ENCODE data around the gene CD93. TPM values are rescaled to one million over a fixed set of nuclear protein-coding genes. Genes with fewer than 3 reads are reported as not detected.

CD93 gene
- total RNA-seq = under 1 TPM in 1 of 2 experiments, not detected in 1; 0.05 TPM

- CTCF ChIA-PET = no interaction called here
- Mint-ChIP-seq H3K27me3 (ENCODE audit: low read depth) (peaks cover 6% of the 10 kb centered on the region), H3K27ac (no peak within 1 kb of the TSS), H3K36me3 (ENCODE audit: low read depth) (no peaks in the 10 kb centered on the region), H3K9me3 (no peaks in the 10 kb centered on the region), H3K4me1 (ENCODE audit: low read depth) (peaks cover 3% of the 10 kb centered on the region), H3K4me3 (no peak within 1 kb of the TSS)
- DNase-seq = peak; percentile 36
- intact Hi-C loops (cut with micrococcal nuclease) = no loop called here
Measured at GRCh38 chr20:23086056-23086566, at the start of gene CD93. Gene CD93 (minus strand): TSS chr20:23086324. CDS start chr20:23086192, 132 bp downstream.

GRCh38 chr20:23133560-23133998, 47.5 kb upstream of the CD93 start:
- H3K4me3 Mint-ChIP-seq = no peak overlapping the region
- no peak overlapping the region for H3K27ac Mint-ChIP-seq
- intact Hi-C loops (cut with micrococcal nuclease) = no loop called here
- no peaks in the 10 kb centered on the region for H3K4me1 Mint-ChIP-seq (ENCODE audit: low read depth)
- CTCF ChIA-PET = interaction anchor here (1.1 kb wide), 1 partner anchor 443 kb away, joined by 3 read pairs; no protein-coding TSS in a partner anchor
- H3K27me3 Mint-ChIP-seq (ENCODE audit: low read depth) = peaks cover 2% of the 10 kb centered on the region
- no peak for DNase-seq
- no peaks in the 10 kb centered on the region for H3K9me3 Mint-ChIP-seq
- no peaks in the 10 kb centered on the region for H3K36me3 Mint-ChIP-seq (ENCODE audit: low read depth)

GRCh38 chr20:23132930-23133559, 46.9 kb upstream of the CD93 start:
- Mint-ChIP-seq H3K9me3 (no peaks in the 10 kb centered on the region), H3K27me3 (ENCODE audit: low read depth) (peaks cover 2% of the 10 kb centered on the region), H3K27ac (no peak overlapping the region), H3K4me1 (ENCODE audit: low read depth) (no peaks in the 10 kb centered on the region), H3K36me3 (ENCODE audit: low read depth) (no peaks in the 10 kb centered on the region), H3K4me3 (no peak overlapping the region)
- intact Hi-C loops (cut with micrococcal nuclease) = no loop called here
- CTCF ChIA-PET = interaction anchor here (1.1 kb wide), 1 partner anchor 443 kb away, joined by 3 read pairs; no protein-coding TSS in a partner anchor
- no peak for DNase-seq

- no peaks in the 10 kb centered on the region for H3K4me1 Mint-ChIP-seq (ENCODE audit: low read depth)
- intact Hi-C loops (cut with micrococcal nuclease) = no loop called here
- no peaks in the 10 kb centered on the region for H3K9me3 Mint-ChIP-seq
- H3K36me3 Mint-ChIP-seq (ENCODE audit: low read depth) = no peaks in the 10 kb centered on the region
- CTCF ChIA-PET = interaction anchor here (1.1 kb wide), 1 partner anchor 442 kb away, joined by 3 read pairs; no protein-coding TSS in a partner anchor
- no peak for DNase-seq
- no peak overlapping the region for H3K4me3 Mint-ChIP-seq
- peaks cover 2% of the 10 kb centered on the region for H3K27me3 Mint-ChIP-seq (ENCODE audit: low read depth)
- H3K27ac Mint-ChIP-seq = no peak overlapping the region
Measured at GRCh38 chr20:23132293-23132929, 46.3 kb upstream of the CD93 start.

GRCh38 chr20:23131766-23132165, 45.6 kb upstream of the CD93 start:
- DNase-seq = no peak
- intact Hi-C loops (cut with micrococcal nuclease) = no loop called here
- no peak overlapping the region for H3K27ac Mint-ChIP-seq
- H3K27me3 Mint-ChIP-seq (ENCODE audit: low read depth) = peaks cover 2% of the 10 kb centered on the region
- no peaks in the 10 kb centered on the region for H3K36me3 Mint-ChIP-seq (ENCODE audit: low read depth)
- CTCF ChIA-PET = no interaction called here
- no peaks in the 10 kb centered on the region for H3K9me3 Mint-ChIP-seq
- no peaks in the 10 kb centered on the region for H3K4me1 Mint-ChIP-seq (ENCODE audit: low read depth)
- no peak overlapping the region for H3K4me3 Mint-ChIP-seq

- intact Hi-C loops (cut with micrococcal nuclease) = no loop called here
- H3K4me1 Mint-ChIP-seq (ENCODE audit: low read depth) = no peaks in the 10 kb centered on the region
- no peak overlapping the region for H3K4me3 Mint-ChIP-seq
- CTCF ChIA-PET = no interaction called here
- peaks cover 2% of the 10 kb centered on the region for H3K27me3 Mint-ChIP-seq (ENCODE audit: low read depth)
- no peak for DNase-seq
- no peak overlapping the region for H3K27ac Mint-ChIP-seq
- H3K9me3 Mint-ChIP-seq = no peaks in the 10 kb centered on the region
- no peaks in the 10 kb centered on the region for H3K36me3 Mint-ChIP-seq (ENCODE audit: low read depth)
Measured at GRCh38 chr20:23130622-23131140, 44.6 kb upstream of the CD93 start.

GRCh38 chr20:23129891-23130621, 43.9 kb upstream of the CD93 start:
- no peaks in the 10 kb centered on the region for H3K4me1 Mint-ChIP-seq (ENCODE audit: low read depth)
- H3K27me3 Mint-ChIP-seq (ENCODE audit: low read depth) = peaks cover 2% of the 10 kb centered on the region
- no peaks in the 10 kb centered on the region for H3K9me3 Mint-ChIP-seq
- no peak overlapping the region for H3K4me3 Mint-ChIP-seq
- no peak overlapping the region for H3K27ac Mint-ChIP-seq
- CTCF ChIA-PET = no interaction called here
- H3K36me3 Mint-ChIP-seq (ENCODE audit: low read depth) = no peaks in the 10 kb centered on the region
- intact Hi-C loops (cut with micrococcal nuclease) = no loop called here
- DNase-seq = no peak

- intact Hi-C loops (cut with micrococcal nuclease) = no loop called here
- no peak overlapping the region for H3K27ac Mint-ChIP-seq
- no peaks in the 10 kb centered on the region for H3K9me3 Mint-ChIP-seq
- H3K36me3 Mint-ChIP-seq (ENCODE audit: low read depth) = no peaks in the 10 kb centered on the region
- CTCF ChIA-PET = no interaction called here
- DNase-seq = no peak
- H3K4me1 Mint-ChIP-seq (ENCODE audit: low read depth) = no peaks in the 10 kb centered on the region
- no peak overlapping the region for H3K4me3 Mint-ChIP-seq
- H3K27me3 Mint-ChIP-seq (ENCODE audit: low read depth) = peaks cover 2% of the 10 kb centered on the region
Measured at GRCh38 chr20:23129266-23129665, 43.1 kb upstream of the CD93 start.

- no peaks in the 10 kb centered on the region for H3K9me3 Mint-ChIP-seq
- H3K4me1 Mint-ChIP-seq (ENCODE audit: low read depth) = no peaks in the 10 kb centered on the region
Measured at GRCh38 chr20:23128461-23129125, 42.5 kb upstream of the CD93 start.

GRCh38 chr20:23127506-23128279, 41.6 kb upstream of the CD93 start:
- no peaks in the 10 kb centered on the region for H3K27me3 Mint-ChIP-seq (ENCODE audit: low read depth)
- H3K27ac Mint-ChIP-seq = no peak overlapping the region
- DNase-seq = no peak
- intact Hi-C loops (cut with micrococcal nuclease) = no loop called here
- no peaks in the 10 kb centered on the region for H3K4me1 Mint-ChIP-seq (ENCODE audit: low read depth)
- H3K9me3 Mint-ChIP-seq = no peaks in the 10 kb centered on the region
- CTCF ChIA-PET = no interaction called here
- no peak overlapping the region for H3K4me3 Mint-ChIP-seq
- no peaks in the 10 kb centered on the region for H3K36me3 Mint-ChIP-seq (ENCODE audit: low read depth)

More at GRCh38 chr20:23128461-23129125, 42.5 kb upstream of the CD93 start:
- intact Hi-C loops (cut with micrococcal nuclease) = no loop called here
- no peaks in the 10 kb centered on the region for H3K27me3 Mint-ChIP-seq (ENCODE audit: low read depth)
- no peak overlapping the region for H3K4me3 Mint-ChIP-seq
- H3K27ac Mint-ChIP-seq = no peak overlapping the region
- no peaks in the 10 kb centered on the region for H3K36me3 Mint-ChIP-seq (ENCODE audit: low read depth)
- no peak for DNase-seq
- CTCF ChIA-PET = no interaction called here

GRCh38 chr20:23126281-23127061, 40.3 kb upstream of the CD93 start:
- no peak overlapping the region for H3K27ac Mint-ChIP-seq
- H3K4me3 Mint-ChIP-seq = no peak overlapping the region
- H3K27me3 Mint-ChIP-seq (ENCODE audit: low read depth) = no peaks in the 10 kb centered on the region
- no peaks in the 10 kb centered on the region for H3K36me3 Mint-ChIP-seq (ENCODE audit: low read depth)
- intact Hi-C loops (cut with micrococcal nuclease) = no loop called here
- CTCF ChIA-PET = no interaction called here
- no peak for DNase-seq
- H3K4me1 Mint-ChIP-seq (ENCODE audit: low read depth) = no peaks in the 10 kb centered on the region
- H3K9me3 Mint-ChIP-seq = no peaks in the 10 kb centered on the region
